SU-DHL-6 (cell line): ENCODE data around the gene CD2.

Experiments
- EZH2phosphoT487 ChIP-seq: fragments of 200-600 bp; sonication (generic), shearing (Covaris generic); conservative IDR thresholded peaks from 2 replicates; pipeline ENCODE4 v1.6.1; 2018; ENCODE audit warnings: mild to moderate bottlenecking, antibody characterized with exemption, low read length, moderate library complexity, mixed read lengths
- TF ChIP-seq, protein P1 (sequence below): fragments of 200-600 bp; sonication (generic); IDR thresholded peaks from one replicate; pipeline ENCODE4 v1.5.1; 2017; ENCODE audit warnings: antibody characterized with exemption, mild to moderate bottlenecking, low read length, moderate library complexity; ENCODE audit not compliant: insufficient read depth, poor library complexity, severe bottlenecking

DNA sequence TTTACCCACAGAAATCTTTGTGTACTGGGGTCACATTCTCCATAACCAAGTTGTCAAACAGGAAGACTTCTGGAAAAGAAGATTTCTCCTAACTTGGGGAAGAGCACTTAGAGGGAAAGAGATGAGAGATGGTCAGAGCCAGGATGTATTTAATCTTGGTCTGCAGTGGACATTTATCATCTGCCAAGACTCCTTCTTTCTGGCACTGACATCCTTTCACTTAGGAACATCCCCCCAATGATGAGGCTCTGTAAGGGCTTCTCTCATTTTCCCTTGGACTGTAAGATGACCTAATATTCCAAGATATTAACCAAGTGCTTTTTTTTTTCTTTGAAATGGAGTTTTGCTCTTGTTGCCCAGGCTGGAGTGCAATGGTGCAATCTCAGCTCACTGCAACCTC is 47.4 kb upstream of the CD2 start:
- TF ChIP-seq, protein P1, sequence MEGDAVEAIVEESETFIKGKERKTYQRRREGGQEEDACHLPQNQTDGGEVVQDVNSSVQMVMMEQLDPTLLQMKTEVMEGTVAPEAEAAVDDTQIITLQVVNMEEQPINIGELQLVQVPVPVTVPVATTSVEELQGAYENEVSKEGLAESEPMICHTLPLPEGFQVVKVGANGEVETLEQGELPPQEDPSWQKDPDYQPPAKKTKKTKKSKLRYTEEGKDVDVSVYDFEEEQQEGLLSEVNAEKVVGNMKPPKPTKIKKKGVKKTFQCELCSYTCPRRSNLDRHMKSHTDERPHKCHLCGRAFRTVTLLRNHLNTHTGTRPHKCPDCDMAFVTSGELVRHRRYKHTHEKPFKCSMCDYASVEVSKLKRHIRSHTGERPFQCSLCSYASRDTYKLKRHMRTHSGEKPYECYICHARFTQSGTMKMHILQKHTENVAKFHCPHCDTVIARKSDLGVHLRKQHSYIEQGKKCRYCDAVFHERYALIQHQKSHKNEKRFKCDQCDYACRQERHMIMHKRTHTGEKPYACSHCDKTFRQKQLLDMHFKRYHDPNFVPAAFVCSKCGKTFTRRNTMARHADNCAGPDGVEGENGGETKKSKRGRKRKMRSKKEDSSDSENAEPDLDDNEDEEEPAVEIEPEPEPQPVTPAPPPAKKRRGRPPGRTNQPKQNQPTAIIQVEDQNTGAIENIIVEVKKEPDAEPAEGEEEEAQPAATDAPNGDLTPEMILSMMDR, result no peak
- TF ChIP-seq EZH2phosphoT487, result no peak
